Raji (cell line): ENCODE data around the gene C1orf56.

ENCODE experiments used
- POLR2A ChIP-seq: IDR thresholded peaks from 2 replicates; pipeline ENCODE4 v1.6.1; 2011; ENCODE audit warnings: low read depth, low read length, control low read depth; ENCODE audit not compliant: insufficient read depth

C1orf56 gene

DNA sequence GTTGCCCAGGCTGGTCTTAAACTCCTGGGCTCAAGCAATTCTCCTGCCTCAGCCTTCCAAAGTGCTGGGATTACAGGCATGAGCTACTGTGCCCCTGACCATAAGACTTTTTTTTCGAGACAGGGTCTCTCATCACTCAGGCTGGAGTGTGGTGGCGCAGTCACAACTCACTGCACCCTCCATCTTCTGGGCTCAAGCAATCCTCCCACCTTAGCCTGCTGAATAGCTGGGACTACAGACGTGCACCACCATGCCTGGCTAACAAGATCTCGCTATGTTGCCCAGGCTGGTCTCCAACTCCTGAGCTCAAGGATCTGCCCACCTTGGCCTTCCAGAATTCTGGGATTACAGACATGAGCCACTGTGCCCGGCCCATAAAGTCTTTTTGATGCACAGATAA, 1.9 kb downstream of the C1orf56 start:
- TF ChIP-seq POLR2A: no peak

GRCh38 chr1:151050051-151050688, 2.6 kb downstream of the C1orf56 start:
- TF ChIP-seq POLR2A: no peak

GRCh38 chr1:151051356-151052009, 3.9 kb downstream of the C1orf56 start:
- TF ChIP-seq POLR2A: no peak

DNA sequence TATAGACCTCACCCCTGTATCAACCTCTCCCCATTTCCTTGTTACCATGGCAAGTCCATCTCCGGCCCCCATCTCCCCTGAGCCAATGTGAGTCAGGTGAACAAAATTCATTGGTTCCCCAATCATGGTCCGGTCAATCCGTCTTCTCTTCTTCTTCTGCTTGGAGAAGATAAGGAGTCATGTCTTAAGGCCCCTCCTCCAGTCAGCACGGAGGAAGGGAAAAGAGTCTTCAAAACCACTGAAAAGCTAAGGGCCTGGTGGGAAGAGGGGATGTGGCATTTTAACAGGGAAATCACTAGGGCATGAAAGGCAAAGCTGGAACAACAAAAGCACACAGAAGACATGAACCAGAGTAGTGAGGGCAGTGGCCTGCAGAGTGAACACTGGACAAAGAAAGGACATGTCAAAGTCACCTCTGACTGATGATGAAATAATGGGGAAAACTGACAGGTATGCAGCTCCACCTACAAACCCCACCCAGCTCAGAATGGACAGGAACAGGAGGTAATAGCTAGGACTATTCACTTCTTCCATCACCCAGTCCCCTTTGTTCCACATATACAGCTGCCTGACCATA, 7.5 kb downstream of the C1orf56 start:
- TF ChIP-seq POLR2A: no peak

- TF ChIP-seq POLR2A: no peak
Measured at GRCh38 chr1:151055581-151055980, 8.0 kb downstream of the C1orf56 start.

DNA sequence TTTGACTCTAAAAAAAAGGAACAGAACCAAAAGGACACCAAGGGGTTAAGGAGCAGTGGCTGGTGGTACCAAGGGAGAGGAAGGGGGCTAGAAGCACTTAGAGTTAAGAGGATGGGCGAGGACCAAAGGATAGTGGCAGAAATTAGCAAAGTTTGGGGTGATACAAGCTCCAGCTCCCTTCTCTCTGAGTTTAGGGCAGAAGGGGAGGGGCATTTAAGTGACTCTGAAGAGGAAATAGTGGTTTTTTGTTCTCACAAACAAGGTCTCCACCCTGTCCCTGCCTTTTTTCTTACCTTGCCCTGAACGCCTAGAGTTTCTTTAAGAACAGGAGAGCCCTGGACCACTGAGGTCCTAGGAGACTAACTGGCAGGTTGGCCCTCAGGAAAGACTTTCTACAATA, 8.6 kb downstream of the C1orf56 start:
- no peak for TF ChIP-seq POLR2A

DNA sequence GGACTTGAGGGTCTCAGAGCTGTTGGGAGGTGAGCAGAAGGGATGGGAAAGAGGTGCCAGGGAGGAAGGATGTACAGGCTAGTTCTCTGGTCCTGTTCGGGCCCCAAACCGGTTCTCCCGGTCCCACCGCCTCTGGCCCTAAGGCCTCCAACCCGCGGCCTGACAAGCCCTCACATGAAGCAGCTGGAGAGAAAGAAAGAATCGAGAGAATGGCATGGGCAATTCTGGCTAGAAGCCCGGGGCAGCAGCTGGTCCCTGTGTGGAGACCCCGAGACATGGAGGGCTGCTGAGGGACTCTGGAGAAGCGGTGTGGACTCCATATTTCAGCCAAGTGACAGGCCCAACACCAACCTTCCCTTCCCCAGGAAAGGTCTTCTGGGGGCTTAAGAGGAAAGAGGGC, 11.1 kb downstream of the C1orf56 start:
- no peak for TF ChIP-seq POLR2A

DNA sequence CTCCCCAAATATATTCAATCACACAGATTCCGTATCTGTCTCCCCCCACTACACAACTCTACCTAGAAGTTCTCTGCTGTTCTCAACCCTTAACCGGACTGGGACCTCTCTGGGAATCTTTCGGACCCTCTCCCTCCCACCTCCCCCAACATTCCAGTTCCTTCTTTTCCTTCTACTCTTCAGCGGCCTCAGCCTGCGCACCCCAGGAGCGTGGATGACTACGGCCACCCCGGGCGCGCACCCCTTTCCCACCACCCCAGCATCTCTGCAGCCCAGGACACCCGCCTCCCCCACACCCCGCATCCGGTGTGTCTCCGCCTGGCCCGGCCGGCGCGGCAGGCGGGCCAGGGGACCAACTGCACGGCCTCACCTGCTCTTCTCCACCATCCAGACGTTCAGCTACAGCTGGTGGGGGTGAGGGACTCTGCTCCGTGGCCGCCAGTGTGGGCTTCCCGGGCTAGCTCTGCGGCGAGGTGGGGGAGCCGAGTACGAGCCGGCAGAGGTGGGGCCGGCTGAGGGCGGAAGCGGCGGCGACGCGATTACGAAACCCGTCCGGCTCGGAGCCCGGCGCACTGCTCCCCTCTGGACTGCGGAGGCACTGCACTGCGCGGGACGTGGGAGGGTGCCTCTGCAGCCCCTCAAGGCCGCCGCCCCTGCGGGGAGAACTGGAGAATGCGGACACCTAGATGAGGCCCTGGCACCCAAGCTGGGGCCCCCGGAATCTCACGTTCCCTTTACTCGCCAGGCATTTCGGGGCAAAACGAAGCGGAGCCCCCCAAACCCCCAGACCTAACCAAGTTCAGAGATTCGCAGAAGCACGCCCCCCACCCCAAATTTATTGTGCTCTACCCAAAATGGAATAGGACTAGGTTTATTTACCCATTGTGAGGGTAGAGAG, 11.8 kb downstream of the C1orf56 start, which contains the start of gene CDC42SE1:
Gene CDC42SE1, minus strand, starts transcription at position 514 of the 898 bp plus-strand sequence. CDS start 3,892 bp downstream, outside the sequence.
- peak; percentile 91 for TF ChIP-seq POLR2A

- peak; percentile 50; the same call in 1 of the 2 replicates for TF ChIP-seq POLR2A
Measured at GRCh38 chr1:151060007-151060656, 12.6 kb downstream of the C1orf56 start, which contains the start of gene MLLT11. TSS of gene MLLT11 (plus strand) at chr1:151060397. CDS start at chr1:151067225, 6,828 bp downstream.

DNA sequence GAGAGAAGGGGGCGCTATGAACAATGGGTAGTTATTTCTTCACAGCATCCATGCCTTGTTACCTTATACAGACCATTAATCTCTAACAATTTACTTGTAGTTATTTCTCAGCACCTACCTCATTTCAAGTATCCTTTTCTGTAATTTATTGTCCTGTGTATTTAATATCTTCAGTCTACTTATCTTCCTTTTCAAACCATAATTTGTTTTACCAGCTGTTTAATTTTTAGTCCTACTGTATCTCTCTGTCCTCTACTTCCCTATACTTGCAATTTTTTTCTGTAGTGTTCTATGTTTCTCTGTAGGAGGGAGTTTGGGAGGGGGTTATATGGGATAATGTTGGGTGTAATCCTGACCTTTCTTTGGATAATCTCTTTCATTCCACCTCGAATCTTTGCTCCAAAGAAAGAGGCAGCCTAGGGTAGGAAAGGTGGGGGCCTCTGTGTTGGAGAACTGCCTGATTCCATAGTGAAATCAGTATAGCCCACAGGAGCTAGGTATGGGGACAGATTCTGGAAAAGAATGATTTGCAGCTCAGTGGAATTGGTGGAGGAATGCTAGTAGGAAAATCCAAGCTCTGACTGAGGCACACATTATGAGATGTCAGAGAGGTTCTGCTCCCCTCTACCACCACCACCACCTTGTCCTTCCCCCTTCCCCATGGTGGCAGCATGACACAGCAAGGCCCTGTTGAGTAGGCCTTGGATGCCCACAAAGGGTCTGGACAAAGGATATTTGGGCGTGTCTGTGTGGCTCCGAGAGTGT, 13.3 kb downstream of the C1orf56 start:
- no peak for TF ChIP-seq POLR2A

- no peak for TF ChIP-seq POLR2A
Measured at GRCh38 chr1:151061704-151062103, 14.2 kb downstream of the C1orf56 start.

DNA sequence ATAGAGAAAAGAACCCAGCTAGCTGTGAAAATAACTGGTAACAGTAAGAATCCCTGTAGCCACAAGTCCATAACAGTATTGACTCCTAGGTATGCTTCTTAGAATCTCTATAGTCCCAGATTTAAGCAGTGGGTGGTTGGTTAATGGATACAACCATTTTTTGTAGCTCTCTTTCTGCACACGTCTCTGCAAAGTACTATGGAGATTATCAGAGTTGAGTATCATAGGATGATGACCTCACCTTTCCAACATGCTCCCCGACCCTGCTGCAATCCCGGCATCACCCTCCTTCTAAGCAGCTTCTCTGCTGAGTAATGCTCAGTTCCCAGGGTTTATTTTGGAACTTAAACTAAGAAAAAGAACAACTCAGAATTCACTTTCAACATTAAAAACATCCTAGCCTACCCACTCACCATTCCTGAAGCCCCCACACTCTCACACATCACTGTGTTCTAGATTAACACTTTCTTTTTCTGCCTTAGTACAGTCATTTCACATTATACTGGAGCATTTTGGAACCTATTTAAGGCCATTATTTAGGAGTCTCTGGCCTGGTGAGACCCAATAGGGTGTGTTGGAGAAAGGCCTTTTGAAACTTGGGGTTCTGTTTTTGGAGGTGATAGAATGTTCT, 15.3 kb downstream of the C1orf56 start:
- no peak for TF ChIP-seq POLR2A

DNA sequence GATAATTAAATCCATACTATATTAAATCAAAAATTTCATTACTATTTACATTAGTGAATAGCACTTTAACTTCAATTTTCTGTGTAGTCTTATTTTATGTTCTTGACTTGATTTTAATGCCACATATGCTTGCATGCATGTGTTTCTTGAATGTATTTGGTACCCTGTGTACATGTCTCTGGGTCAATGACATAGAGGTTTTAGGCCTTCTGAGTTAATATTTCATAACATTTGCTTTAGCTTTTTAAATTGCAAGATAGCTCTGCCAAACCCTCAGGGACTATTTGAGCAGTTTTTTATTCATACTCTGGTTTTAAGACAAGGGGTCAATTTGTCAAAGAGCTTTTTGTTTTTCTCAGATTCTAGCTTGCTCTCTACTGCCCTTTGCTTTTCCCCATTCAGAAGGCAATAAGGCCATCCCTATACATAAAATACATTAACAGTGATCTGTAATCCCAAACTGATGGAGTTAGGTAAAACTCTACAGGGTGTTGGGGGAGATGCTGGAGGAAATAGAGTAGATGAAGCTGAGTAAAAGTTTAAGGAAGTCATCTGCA, 17.6 kb downstream of the C1orf56 start:
- no peak for TF ChIP-seq POLR2A

- no peak for TF ChIP-seq POLR2A
Measured at GRCh38 chr1:151067185-151067584, 19.6 kb downstream of the C1orf56 start.

DNA sequence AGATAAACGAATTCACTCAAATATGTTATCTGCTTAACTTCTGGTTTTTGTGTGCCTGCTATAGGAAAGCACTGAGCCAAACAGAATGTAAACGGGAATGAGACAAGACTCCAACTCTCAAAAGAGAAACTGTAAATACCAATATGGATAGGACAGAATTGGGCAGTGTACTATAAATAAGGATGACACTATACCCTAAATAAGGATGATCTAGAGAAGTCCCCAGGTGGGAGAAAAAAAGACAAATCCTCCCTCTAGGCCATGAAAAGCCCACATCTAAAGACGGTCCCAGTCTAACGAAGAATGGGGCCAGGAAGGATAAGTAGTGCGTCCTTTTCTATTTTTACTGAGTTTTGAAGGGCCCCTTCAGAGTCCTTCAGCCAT, 21.5 kb downstream of the C1orf56 start:
- TF ChIP-seq POLR2A: no peak
